ENCODE data around the gene ZAP70.

Gene ZAP70

DNA sequence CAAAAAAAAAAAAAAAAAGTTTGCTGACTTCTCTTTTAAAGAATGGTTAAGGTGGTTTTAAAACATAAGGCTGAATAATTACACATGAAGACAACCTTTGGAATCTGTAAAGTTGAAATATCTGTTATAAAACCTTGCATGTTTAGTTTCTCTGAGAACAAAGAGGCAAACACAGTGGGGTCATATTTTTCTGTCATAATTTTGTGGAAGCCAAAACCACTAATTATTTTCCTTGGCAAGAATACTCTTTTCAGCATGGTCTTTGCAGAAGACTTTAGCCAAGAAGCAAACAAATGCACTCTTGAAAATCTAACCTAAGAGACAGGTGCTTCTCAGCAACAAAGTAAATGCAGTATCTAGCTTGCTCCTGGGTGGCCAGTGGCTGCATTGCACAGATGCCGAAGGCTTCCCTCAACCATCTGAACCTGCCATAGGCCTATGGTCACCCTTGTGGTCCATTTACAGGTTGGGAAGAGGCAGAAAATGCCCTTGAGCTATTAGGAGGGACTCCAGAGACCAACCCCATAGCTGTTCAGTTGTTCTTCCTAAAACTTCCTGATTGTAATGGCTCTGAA is 44.8 kb downstream of the ZAP70 start:
- no peaks in the 10 kb centered on the region for H3K27me3 ChIP-seq (ENCODE audit: control insufficient read depth, insufficient read depth, low read length)
- peaks cover 42% of the 10 kb centered on the region for H3K36me3 ChIP-seq (ENCODE audit: control insufficient read depth, insufficient read depth, low read length)
- no peaks in the 10 kb centered on the region for H3K9me3 ChIP-seq (ENCODE audit: control insufficient read depth, insufficient read depth, low read length)
- no peak overlapping the region for H3K9ac ChIP-seq (ENCODE audit: low read depth, low read length)
- no peak overlapping the region for H3K4me3 ChIP-seq (ENCODE audit: low read depth, low read length)
- no peak overlapping the region for H3K27ac ChIP-seq (ENCODE audit: low read depth, low read length)
- H3K4me1 ChIP-seq (ENCODE audit: control insufficient read depth, insufficient read depth, low read length): peaks cover 1% of the 10 kb centered on the region; the same call in 1 of the 2 replicates

DNA sequence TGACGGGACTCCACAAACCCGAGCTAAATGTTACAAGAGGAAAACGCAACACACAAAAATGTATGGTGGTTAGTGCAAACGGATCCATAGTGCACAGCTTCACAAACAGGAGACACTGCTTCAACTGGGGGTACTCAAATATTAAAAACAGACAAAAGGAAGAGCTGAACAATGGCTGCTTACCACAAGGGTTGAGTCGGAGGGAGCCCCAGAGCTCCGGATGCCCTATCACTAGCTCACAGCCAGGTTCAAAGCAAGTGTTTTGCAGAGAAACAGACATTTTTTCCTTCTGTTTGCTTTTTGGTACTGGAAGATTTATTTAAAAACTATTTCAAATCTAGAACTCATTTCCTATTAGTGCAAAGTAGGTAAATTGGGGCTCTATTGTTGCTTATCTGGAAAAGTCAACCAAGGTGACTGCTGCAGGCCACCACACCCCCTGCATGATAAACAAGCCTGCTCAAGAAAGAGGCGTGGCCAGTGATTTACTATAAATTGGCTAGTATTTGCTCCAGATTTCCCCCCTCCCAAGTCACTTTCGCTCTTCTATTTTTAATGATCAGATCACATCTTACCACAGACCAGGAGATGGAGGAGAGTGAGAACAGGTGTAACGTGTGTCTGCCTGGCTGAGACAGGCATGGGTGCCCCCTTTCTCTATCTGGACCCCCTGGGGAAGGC is 46.5 kb downstream of the ZAP70 start:
- H3K4me3 ChIP-seq (ENCODE audit: low read depth, low read length): no peak overlapping the region
- H3K9ac ChIP-seq (ENCODE audit: low read depth, low read length): no peak overlapping the region
- H3K27me3 ChIP-seq (ENCODE audit: control insufficient read depth, insufficient read depth, low read length): no peaks in the 10 kb centered on the region
- no peaks in the 10 kb centered on the region for H3K9me3 ChIP-seq (ENCODE audit: control insufficient read depth, insufficient read depth, low read length)
- H3K27ac ChIP-seq (ENCODE audit: low read depth, low read length): no peak overlapping the region
- H3K4me1 ChIP-seq (ENCODE audit: control insufficient read depth, insufficient read depth, low read length): no peaks in the 10 kb centered on the region
- peaks cover 42% of the 10 kb centered on the region for H3K36me3 ChIP-seq (ENCODE audit: control insufficient read depth, insufficient read depth, low read length)

DNA sequence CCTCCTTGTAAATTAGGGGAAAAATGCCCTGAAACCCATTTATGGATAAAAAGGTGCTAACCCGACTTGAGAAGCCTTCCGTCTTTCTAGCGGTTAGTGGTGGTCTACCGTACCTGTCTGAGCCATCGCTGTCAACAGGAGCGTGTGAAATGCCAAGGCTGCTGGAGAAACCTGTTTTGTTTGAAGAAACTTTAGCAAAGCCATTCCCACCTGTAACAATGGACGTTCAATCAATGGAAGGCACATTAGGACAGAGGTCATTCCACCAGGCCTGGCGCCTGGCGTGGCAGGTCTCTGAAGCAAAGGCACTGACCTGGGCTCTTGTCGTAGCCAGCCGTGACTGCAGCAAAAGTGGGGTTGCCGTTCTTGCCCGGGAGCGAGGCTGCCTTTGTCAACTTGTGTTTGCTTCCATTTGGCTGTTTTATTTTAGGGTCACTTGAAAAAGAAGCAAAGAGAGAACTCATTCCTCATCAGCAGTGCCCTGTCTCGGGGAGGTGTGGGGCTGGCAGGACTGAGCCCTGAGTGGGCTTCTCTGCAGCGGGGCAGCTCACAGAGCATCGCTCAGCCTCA is 47.2 kb downstream of the ZAP70 start:
- H3K4me1 ChIP-seq (ENCODE audit: control insufficient read depth, insufficient read depth, low read length): no peaks in the 10 kb centered on the region
- no peak overlapping the region for H3K9ac ChIP-seq (ENCODE audit: low read depth, low read length)
- H3K27ac ChIP-seq (ENCODE audit: low read depth, low read length): no peak overlapping the region
- H3K4me3 ChIP-seq (ENCODE audit: low read depth, low read length): no peak overlapping the region
- H3K27me3 ChIP-seq (ENCODE audit: control insufficient read depth, insufficient read depth, low read length): no peaks in the 10 kb centered on the region
- peaks cover 48% of the 10 kb centered on the region for H3K36me3 ChIP-seq (ENCODE audit: control insufficient read depth, insufficient read depth, low read length)
- H3K9me3 ChIP-seq (ENCODE audit: control insufficient read depth, insufficient read depth, low read length): no peaks in the 10 kb centered on the region

DNA sequence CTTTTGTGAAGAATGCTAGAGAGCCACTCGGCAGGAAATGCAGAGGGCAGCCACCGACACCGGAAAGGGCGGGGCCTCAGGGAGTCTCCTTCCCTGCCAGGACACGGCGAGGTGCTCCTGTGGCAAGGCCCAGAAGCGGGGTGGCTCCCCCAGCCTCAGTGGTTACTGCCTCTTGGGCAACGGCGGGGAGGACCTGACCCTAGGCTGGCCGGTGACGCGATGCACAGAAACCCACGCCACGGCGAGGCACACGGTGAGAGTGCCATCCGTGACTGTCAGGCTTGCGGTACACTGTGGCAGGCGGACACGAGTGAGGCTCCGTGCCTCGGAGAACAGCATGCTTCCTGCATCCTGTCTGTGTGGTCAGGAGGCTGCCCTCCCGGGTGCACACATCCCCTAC is 47.8 kb downstream of the ZAP70 start:
- peaks cover 49% of the 10 kb centered on the region for H3K36me3 ChIP-seq (ENCODE audit: control insufficient read depth, insufficient read depth, low read length)
- no peak overlapping the region for H3K27ac ChIP-seq (ENCODE audit: low read depth, low read length)
- H3K27me3 ChIP-seq (ENCODE audit: control insufficient read depth, insufficient read depth, low read length): no peaks in the 10 kb centered on the region
- H3K9me3 ChIP-seq (ENCODE audit: control insufficient read depth, insufficient read depth, low read length): no peaks in the 10 kb centered on the region
- H3K4me3 ChIP-seq (ENCODE audit: low read depth, low read length): no peak overlapping the region
- no peaks in the 10 kb centered on the region for H3K4me1 ChIP-seq (ENCODE audit: control insufficient read depth, insufficient read depth, low read length)
- no peak overlapping the region for H3K9ac ChIP-seq (ENCODE audit: low read depth, low read length)

DNA sequence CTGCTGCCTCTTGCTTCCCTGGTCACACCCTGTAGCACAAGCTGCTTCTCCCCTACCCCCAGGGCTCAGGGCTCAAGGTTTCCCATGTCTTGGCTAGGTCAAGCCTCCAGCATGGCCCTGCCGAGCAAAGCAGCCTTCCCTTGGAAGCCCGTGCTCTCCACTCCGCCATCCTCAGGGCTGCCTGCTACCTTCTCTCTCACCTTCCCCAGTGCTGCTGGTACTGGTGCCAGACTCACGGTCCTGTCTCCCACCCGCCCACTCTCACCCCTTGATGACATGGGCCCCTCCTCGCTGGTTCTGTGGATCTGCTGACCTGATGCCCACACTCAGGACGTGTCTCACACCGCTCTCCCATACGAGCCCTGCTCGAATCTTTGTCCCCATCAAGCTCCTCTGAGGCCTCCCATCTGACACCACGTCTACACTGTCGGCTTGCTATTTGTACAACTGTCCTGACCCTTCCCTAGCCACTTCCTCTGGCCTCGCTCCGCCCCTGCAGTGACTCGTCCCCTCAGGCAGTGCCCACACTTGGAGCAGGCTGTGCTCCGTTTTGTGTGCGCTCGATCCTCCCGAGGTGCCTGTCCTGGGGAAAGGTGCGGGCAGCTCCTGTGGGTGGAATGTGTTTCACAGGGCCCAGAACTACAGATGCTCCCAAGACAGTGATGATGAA is 49.9 kb downstream of the ZAP70 start:
- H3K9me3 ChIP-seq (ENCODE audit: control insufficient read depth, insufficient read depth, low read length): no peaks in the 10 kb centered on the region
- H3K4me1 ChIP-seq (ENCODE audit: control insufficient read depth, insufficient read depth, low read length): no peaks in the 10 kb centered on the region
- H3K27ac ChIP-seq (ENCODE audit: low read depth, low read length): no peak overlapping the region
- H3K36me3 ChIP-seq (ENCODE audit: control insufficient read depth, insufficient read depth, low read length): peaks cover 37% of the 10 kb centered on the region
- no peak overlapping the region for H3K4me3 ChIP-seq (ENCODE audit: low read depth, low read length)
- no peak overlapping the region for H3K9ac ChIP-seq (ENCODE audit: low read depth, low read length)
- no peaks in the 10 kb centered on the region for H3K27me3 ChIP-seq (ENCODE audit: control insufficient read depth, insufficient read depth, low read length)

DNA sequence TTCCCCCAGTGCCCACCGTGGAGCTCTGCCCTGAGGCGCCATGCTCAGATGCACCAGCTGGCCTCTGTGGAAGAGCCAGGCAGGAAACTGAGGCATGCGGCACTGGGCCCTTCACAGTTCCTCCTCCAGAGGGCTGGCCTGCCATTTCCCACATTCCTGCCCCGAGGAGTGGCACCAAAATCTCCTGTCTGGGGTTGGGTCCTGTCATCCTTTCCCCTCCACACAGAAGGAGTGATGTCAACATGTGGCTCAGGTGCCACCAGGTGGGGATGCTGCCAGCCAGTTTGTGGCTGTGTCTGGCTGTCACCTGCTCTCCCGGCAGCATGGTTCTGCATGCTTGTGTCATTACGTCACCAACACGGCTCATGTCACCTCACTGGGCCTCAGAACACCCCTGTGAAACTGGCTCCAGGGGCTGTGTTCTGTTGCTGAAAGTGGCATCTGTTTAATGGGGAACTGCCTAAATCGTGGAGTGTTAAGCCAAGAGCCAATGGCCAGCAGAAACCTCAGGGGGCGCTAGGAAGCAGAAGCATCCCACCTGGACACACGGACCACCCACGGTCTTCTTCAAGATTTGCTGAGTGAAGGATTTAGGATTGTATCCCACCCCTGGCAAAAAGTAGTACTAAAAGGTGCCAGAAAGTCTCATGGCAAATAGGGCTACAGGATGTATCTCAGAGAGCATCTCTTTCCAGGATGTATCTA is 51.3 kb downstream of the ZAP70 start:
- Histone ChIP-seq H3K36me3 (ENCODE audit: control insufficient read depth, insufficient read depth, low read length) (peaks cover 23% of the 10 kb centered on the region), H3K9ac (ENCODE audit: low read depth, low read length) (no peak overlapping the region), H3K9me3 (ENCODE audit: control insufficient read depth, insufficient read depth, low read length) (no peaks in the 10 kb centered on the region), H3K4me1 (ENCODE audit: control insufficient read depth, insufficient read depth, low read length) (peaks cover 3% of the 10 kb centered on the region), H3K27me3 (ENCODE audit: control insufficient read depth, insufficient read depth, low read length) (0 out of 2 replicates have a peak, but pooled peaks cover 3% of the 10 kb centered on the region), H3K4me3 (ENCODE audit: low read depth, low read length) (no peak overlapping the region), H3K27ac (ENCODE audit: low read depth, low read length) (no peak overlapping the region)

DNA sequence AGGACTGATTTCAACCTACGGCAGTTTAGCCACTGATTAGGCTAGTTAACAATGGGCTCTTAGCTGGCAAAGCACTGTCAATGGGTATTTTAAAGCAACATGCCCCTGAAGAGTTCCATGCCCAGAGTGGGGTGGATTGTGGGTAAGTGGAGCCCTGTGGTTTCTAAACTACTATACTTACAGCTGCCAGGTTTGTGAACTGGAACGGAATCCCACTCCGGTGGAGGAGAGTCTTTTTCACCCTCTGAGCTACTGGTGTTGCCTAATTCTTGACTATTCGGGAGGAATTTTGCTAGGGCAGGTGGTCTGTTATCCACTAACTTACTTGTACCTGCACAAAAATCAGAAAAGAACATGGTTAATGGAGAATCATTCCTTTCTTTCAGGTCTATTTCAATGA is 52.6 kb downstream of the ZAP70 start:
- Histone ChIP-seq H3K36me3 (ENCODE audit: control insufficient read depth, insufficient read depth, low read length) (peaks cover 14% of the 10 kb centered on the region), H3K27ac (ENCODE audit: low read depth, low read length) (no peak overlapping the region), H3K27me3 (ENCODE audit: control insufficient read depth, insufficient read depth, low read length) (0 out of 2 replicates have a peak, but pooled peaks cover 6% of the 10 kb centered on the region), H3K9me3 (ENCODE audit: control insufficient read depth, insufficient read depth, low read length) (no peaks in the 10 kb centered on the region), H3K4me3 (ENCODE audit: low read depth, low read length) (no peak overlapping the region), H3K9ac (ENCODE audit: low read depth, low read length) (no peak overlapping the region), H3K4me1 (ENCODE audit: control insufficient read depth, insufficient read depth, low read length) (peaks cover 14% of the 10 kb centered on the region)

DNA sequence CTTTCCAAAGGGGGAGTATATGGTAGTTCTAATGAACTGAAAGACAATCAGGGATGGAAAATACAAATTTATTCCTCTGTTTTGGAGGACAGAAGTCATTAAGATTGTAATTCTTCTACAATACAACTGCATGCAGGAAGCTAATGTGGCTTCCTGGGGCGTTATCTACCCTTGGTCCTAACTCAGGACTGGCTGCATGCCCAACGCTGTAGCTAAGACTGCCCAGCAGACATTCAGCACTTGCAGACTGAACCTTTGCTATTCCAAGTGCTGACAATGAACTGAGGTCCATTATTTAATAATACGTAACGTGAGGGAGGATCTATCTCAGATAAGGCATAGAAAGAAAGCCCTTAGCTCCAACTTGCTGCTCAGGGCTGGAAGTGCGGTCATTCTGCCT is 53.2 kb downstream of the ZAP70 start:
- Histone ChIP-seq H3K4me3 (ENCODE audit: low read depth, low read length) (no peak overlapping the region), H3K27ac (ENCODE audit: low read depth, low read length) (no peak overlapping the region), H3K36me3 (ENCODE audit: control insufficient read depth, insufficient read depth, low read length) (peaks cover 16% of the 10 kb centered on the region)

DNA sequence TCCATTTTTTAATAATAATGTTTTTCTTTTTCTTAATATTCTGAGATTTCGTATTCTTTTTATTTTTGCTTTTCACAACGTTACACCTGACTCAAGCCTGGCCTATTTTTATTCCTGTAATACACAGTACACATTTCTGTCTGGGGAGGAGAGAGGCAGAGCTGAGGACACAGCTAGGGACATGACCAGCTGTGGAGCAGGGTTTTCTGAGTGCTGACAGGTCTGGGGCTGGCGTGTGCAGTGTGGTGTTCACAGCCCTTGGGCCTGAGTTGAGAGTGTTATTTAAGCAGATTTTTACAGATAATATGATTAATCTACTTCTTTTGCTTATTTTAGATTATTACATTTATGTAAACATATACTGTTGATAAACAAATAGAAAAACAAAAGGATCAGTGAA is 55.9 kb downstream of the ZAP70 start:
- Histone ChIP-seq H3K36me3 (ENCODE audit: control insufficient read depth, insufficient read depth, low read length) (peaks cover 16% of the 10 kb centered on the region), H3K27me3 (ENCODE audit: control insufficient read depth, insufficient read depth, low read length) (0 out of 2 replicates have a peak, but pooled peaks cover 6% of the 10 kb centered on the region), H3K4me1 (ENCODE audit: control insufficient read depth, insufficient read depth, low read length) (peaks cover 19% of the 10 kb centered on the region), H3K27ac (ENCODE audit: low read depth, low read length) (no peak overlapping the region), H3K9ac (ENCODE audit: low read depth, low read length) (no peak overlapping the region), H3K9me3 (ENCODE audit: control insufficient read depth, insufficient read depth, low read length) (no peaks in the 10 kb centered on the region), H3K4me3 (ENCODE audit: low read depth, low read length) (no peak overlapping the region)

More for the DNA sequence above, 53.2 kb downstream of the ZAP70 start:
- Histone ChIP-seq H3K27me3 (ENCODE audit: control insufficient read depth, insufficient read depth, low read length) (0 out of 2 replicates have a peak, but pooled peaks cover 6% of the 10 kb centered on the region), H3K9ac (ENCODE audit: low read depth, low read length) (no peak overlapping the region), H3K4me1 (ENCODE audit: control insufficient read depth, insufficient read depth, low read length) (peaks cover 19% of the 10 kb centered on the region), H3K9me3 (ENCODE audit: control insufficient read depth, insufficient read depth, low read length) (no peaks in the 10 kb centered on the region)

DNA sequence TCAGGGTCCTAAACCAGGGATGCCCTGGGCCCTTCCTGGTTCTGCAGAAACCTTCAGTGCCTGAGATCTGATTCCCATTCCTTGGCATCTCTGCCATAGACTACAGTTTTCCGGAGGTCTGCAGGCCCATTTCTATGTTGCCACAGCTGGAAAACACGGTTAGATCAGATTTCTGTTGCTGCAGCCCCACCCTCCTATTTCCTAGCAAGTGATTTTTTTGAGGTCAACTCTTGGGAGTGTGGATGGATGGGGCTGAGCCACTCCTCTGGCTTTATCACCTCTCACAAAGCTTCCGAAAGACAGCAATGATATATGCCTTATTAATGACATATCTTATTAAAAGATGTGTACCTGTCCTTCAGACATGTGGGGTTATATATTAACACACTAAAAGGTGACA is 56.3 kb downstream of the ZAP70 start:
- Histone ChIP-seq H3K36me3 (ENCODE audit: control insufficient read depth, insufficient read depth, low read length) (peaks cover 17% of the 10 kb centered on the region), H3K9me3 (ENCODE audit: control insufficient read depth, insufficient read depth, low read length) (no peaks in the 10 kb centered on the region), H3K4me3 (ENCODE audit: low read depth, low read length) (no peak overlapping the region), H3K4me1 (ENCODE audit: control insufficient read depth, insufficient read depth, low read length) (peaks cover 21% of the 10 kb centered on the region), H3K27ac (ENCODE audit: low read depth, low read length) (no peak overlapping the region), H3K9ac (ENCODE audit: low read depth, low read length) (no peak overlapping the region), H3K27me3 (ENCODE audit: control insufficient read depth, insufficient read depth, low read length) (0 out of 2 replicates have a peak, but pooled peaks cover 6% of the 10 kb centered on the region)
